IMR-90 (cell line): ENCODE data around the gene ITGAL. TPM values are rescaled to one million over a fixed set of nuclear protein-coding genes. Genes with fewer than 3 reads are reported as not detected.

Experiments used
- ATAC-seq: fragments of 200-7000 bp; cut with Tn5 transposase; 2 replicates; pipeline ENCODE4 v1.9.1; 2020; ENCODE audit warnings: low read depth, mild to moderate bottlenecking, moderate library complexity
- BruUV-seq: library from RNA; stranded (reverse); fragments of 400-500 nt; replicated peaks from 2 replicates; lab custom pipeline; 2021; lab: Mats Ljungman, UMichigan
- CTCF ChIA-PET: fragments of 300-600 bp; formaldehyde crosslinking; extraction: SDS; loops from one replicate; lab custom pipeline; 2021; ENCODE audit warnings: antibody characterized with exemption; lab: Yijun Ruan, JAX
- POLR2A ChIA-PET: fragments of 300-600 bp; sonication (Branson Sonifier 250); formaldehyde crosslinking; loops from one replicate; lab custom pipeline; 2022; ENCODE audit warnings: antibody characterized with exemption; ENCODE audit not compliant: unreplicated experiment; lab: Charles Lee
- DNase-seq: peaks from one replicate; pipeline ENCODE4 v3.0.0; 2013
- H2AFZ ChIP-seq: replicated peaks from 2 replicates; pipeline ENCODE3; 2013; ENCODE audit warnings: low read length, mild to moderate bottlenecking; ENCODE audit not compliant: poor library complexity
- H2AK5ac ChIP-seq: 2 replicates; pipeline ENCODE4 v1.6.1; 2013; ENCODE audit warnings: low read depth, low read length, inconsistent platforms
- H2AK9ac ChIP-seq: replicated peaks from 2 replicates; pipeline ENCODE3; 2013; ENCODE audit warnings: mild to moderate bottlenecking, low read depth, low read length, moderate library complexity; ENCODE audit not compliant: poor library complexity
- H2BK120ac ChIP-seq: 2 replicates; pipeline ENCODE4 v1.6.1; 2013; ENCODE audit warnings: low read depth, low read length, inconsistent platforms
- H2BK15ac ChIP-seq: 3 replicates; pipeline ENCODE4 v1.6.1; 2013; ENCODE audit warnings: low read depth, low read length, inconsistent platforms
- H2BK20ac ChIP-seq: 2 replicates; pipeline ENCODE4 v1.6.1; 2013; ENCODE audit warnings: low read depth, mild to moderate bottlenecking, inconsistent platforms, low read length, moderate library complexity
- H2BK5ac ChIP-seq: 2 replicates; pipeline ENCODE4 v1.6.1; 2013; ENCODE audit warnings: mild to moderate bottlenecking, low read depth, low read length, inconsistent platforms; ENCODE audit not compliant: poor library complexity, severe bottlenecking
- H3K14ac ChIP-seq: replicated peaks from 2 replicates; pipeline ENCODE4 v1.6.1; 2013; ENCODE audit warnings: low read depth, low read length, inconsistent platforms
- H3K18ac ChIP-seq: 2 replicates; pipeline ENCODE4 v1.6.1; 2013; ENCODE audit warnings: low read depth, low read length, control low read depth
- H3K23ac ChIP-seq: 2 replicates; pipeline ENCODE4 v1.6.1; 2013; ENCODE audit warnings: low read depth, low read length, inconsistent platforms
- H3K27ac ChIP-seq: 2 replicates; pipeline ENCODE4 v1.5.1; 2013; ENCODE audit warnings: mild to moderate bottlenecking, control low read depth, low read length; ENCODE audit not compliant: insufficient read depth
- H3K27me3 ChIP-seq: 2 replicates; pipeline ENCODE4 v1.6.1; 2013; ENCODE audit warnings: low read length; ENCODE audit not compliant: control insufficient read depth, insufficient read depth
- H3K36me3 ChIP-seq: 2 replicates; pipeline ENCODE4 v1.6.1; 2013; ENCODE audit warnings: low read length, mixed read lengths; ENCODE audit not compliant: control insufficient read depth, insufficient read depth
- H3K4ac ChIP-seq: 2 replicates; pipeline ENCODE4 v1.6.1; 2013; ENCODE audit warnings: low read depth, low read length, inconsistent platforms
- H3K4me1 ChIP-seq: 2 replicates; pipeline ENCODE4 v1.6.1; 2013; ENCODE audit warnings: low read length, mixed read lengths; ENCODE audit not compliant: control insufficient read depth, insufficient read depth
- H3K4me2 ChIP-seq: 2 replicates; pipeline ENCODE4 v1.6.1; 2013; ENCODE audit warnings: low read depth, mild to moderate bottlenecking, control low read depth, low read length, moderate library complexity
- H3K4me3 ChIP-seq: 2 replicates; pipeline ENCODE4 v1.5.1; 2013; ENCODE audit warnings: low read depth, mild to moderate bottlenecking, control low read depth, low read length, moderate library complexity; ENCODE audit not compliant: insufficient read depth
- H3K56ac ChIP-seq: 2 replicates; pipeline ENCODE4 v1.6.1; 2013; ENCODE audit warnings: low read length, inconsistent platforms; ENCODE audit not compliant: insufficient read depth; ENCODE audit errors: extremely low read depth
- H3K79me1 ChIP-seq, 2 experiments: 2 replicates each; pipeline ENCODE4 v1.6.1; 2013; ENCODE audit warnings: low read length in 2 of 2, inconsistent platforms in 1 of 2, low read depth in 1 of 2
- H3K9ac ChIP-seq: 2 replicates; pipeline ENCODE4 v1.6.1; 2013; ENCODE audit warnings: low read depth, low read length, control low read depth
- H3K9me1 ChIP-seq: 2 replicates; pipeline ENCODE4 v1.6.1; 2013; ENCODE audit warnings: low read length, inconsistent platforms; ENCODE audit not compliant: insufficient read depth
- H3K9me3 ChIP-seq: 2 replicates; pipeline ENCODE4 v1.6.1; 2013; ENCODE audit warnings: low read length; ENCODE audit not compliant: control insufficient read depth, insufficient read depth
- H4K20me1 ChIP-seq: 2 replicates; pipeline ENCODE4 v1.6.1; 2013; ENCODE audit warnings: low read length, inconsistent platforms; ENCODE audit not compliant: insufficient read depth
- H4K5ac ChIP-seq: 2 replicates; pipeline ENCODE4 v1.6.1; 2013; ENCODE audit warnings: mild to moderate bottlenecking, low read depth, low read length, control low read depth
- H4K8ac ChIP-seq, 2 experiments: 2 replicates each; pipeline ENCODE4 v1.6.1; 2013; ENCODE audit warnings: low read depth in 2 of 2, low read length in 2 of 2, control low read depth in 1 of 2, inconsistent platforms in 1 of 2
- H4K91ac ChIP-seq: 2 replicates; pipeline ENCODE4 v1.6.1; 2013; ENCODE audit warnings: low read depth, low read length, inconsistent platforms; ENCODE audit not compliant: insufficient read depth
- FOS ChIP-seq: fragments of 150-350 bp; IDR thresholded peaks from 2 replicates; pipeline ENCODE4 v1.6.1; 2016; ENCODE audit warnings: low read depth, low read length
- MAFK ChIP-seq: IDR thresholded peaks from 2 replicates; pipeline ENCODE4 v1.6.1; 2012; ENCODE audit warnings: low read depth, low read length, improper control_type of control experiment
- RCOR1 ChIP-seq: IDR thresholded peaks from 2 replicates; pipeline ENCODE4 v1.6.1; 2012; ENCODE audit warnings: mild to moderate bottlenecking, low read length, improper control_type of control experiment; ENCODE audit not compliant: insufficient replicate concordance
- WGBS, 2 experiments: methylation state at CpG; one replicate each; pipeline versions ENCODE4 v1.1.5 to v1.1.7; 2013; ENCODE audit warnings: missing lambda C conversion rate in 2 of 2; ENCODE audit not compliant: insufficient read length in 1 of 2; ENCODE audit errors: extremely low coverage in 2 of 2; 5-methylcytosine and 5-hydroxymethylcytosine counted together
- dilution Hi-C: fragments of 300-500 bp; cut with HindIII; formaldehyde crosslinking; loops from one replicate; pipeline ENCODE4 v1.14.3; 2018; ENCODE audit warnings: low sequenced_read_pairs; ENCODE audit not compliant: unreplicated experiment
- in situ Hi-C: fragments of 300-500 bp; cut with MboI; formaldehyde crosslinking; loops from 3 replicates; pipeline ENCODE4 v1.14.3; 2019; ENCODE audit warnings: low sequenced_read_pairs, inconsistent platforms, mixed read lengths
- intact Hi-C: fragments of 100-400 bp; cut with micrococcal nuclease; formaldehyde crosslinking; loops from 2 replicates; pipeline ENCODE4 v1.10.0; 2022
- polyA plus RNA-seq, 3 experiments: library from polyadenylated mRNA; depleted of rRNA; stranded (reverse); fragments of >200 nt; gene quantifications; 2 replicates each; pipeline ENCODE4 v1.2.3, GENCODE V29; 2012; ENCODE audit warnings: low replicate concordance in 1 of 3
- total RNA-seq: library from RNA; depleted of rRNA; stranded (reverse); fragments of >200 nt; gene quantifications from 2 replicates; pipeline ENCODE4 v1.2.3, GENCODE V29; 2012

The ITGAL gene
- total and polyA plus RNA-seq, 2 of the 4 experiments (the other 2 are of a cell fraction): not detected

GRCh38 chr16:30524575-30525568 lies 52.3 kb downstream of the ITGAL start:
- Histone ChIP-seq H3K9me3 (no peaks in the 10 kb centered on the region), H4K5ac (no peak overlapping the region), H2BK5ac (no peak overlapping the region), H3K79me1 (peaks cover 5 to 6% of the 10 kb centered on the region in 2 experiments; a peak in 3 of 4 replicates), H3K9ac (no peak overlapping the region), H3K4ac (no peak overlapping the region), H2AK9ac (no peak overlapping the region), H3K4me3 (no peak overlapping the region), H3K23ac (no peak overlapping the region), H3K27ac (no peak overlapping the region), H3K14ac (no peak overlapping the region), H3K36me3 (peaks cover 9% of the 10 kb centered on the region; the same call in 1 of the 2 replicates), H2BK20ac (no peak overlapping the region), H4K8ac (no peak overlapping the region), H3K4me1 (peaks cover 5% of the 10 kb centered on the region), H2BK120ac (no peak overlapping the region), H3K4me2 (no peak overlapping the region), H4K91ac (no peak overlapping the region), H2AFZ (no peak overlapping the region), H3K18ac (no peak overlapping the region), H4K20me1 (no peaks in the 10 kb centered on the region; the same call in 1 of the 2 replicates), H2AK5ac (no peak overlapping the region), H3K56ac (no peak overlapping the region), H3K9me1 (peaks cover 5% of the 10 kb centered on the region), H3K27me3 (no peaks in the 10 kb centered on the region; the same call in 1 of the 2 replicates), H2BK15ac (no peak overlapping the region)
- 98% methylated on average over 39 of the region's 60 CpGs; no CpG with 5 or more reads in 1 of the 2 experiments for WGBS, 2 experiments
- DNase-seq (no peak), ATAC-seq (no peak)
- BruUV-seq: no TSS peak
- in situ Hi-C loops (no loop called here), dilution Hi-C loops (no loop called here), intact Hi-C loops (no loop called here)
- TF ChIP-seq RCOR1 (no peak), MAFK (no peak), FOS (no peak)
- ChIA-PET CTCF (no interaction called here), POLR2A (no interaction called here)
